T-helper 17 cell (primary cell): ENCODE measurements around the gene WT1. TPM values are rescaled to one million over a fixed set of nuclear protein-coding genes. Genes with fewer than 3 reads are reported as not detected.

ENCODE experiments used
- ATAC-seq: fragments of 150-1000 bp; cut with Tn5 transposase; 2 replicates; pipeline ENCODE4 v1.10.0; 2021; ENCODE audit warnings: mild to moderate bottlenecking, moderate library complexity
- DNase-seq, 3 donors: peaks; one replicate each; pipeline versions ENCODE4 v3.0.0 to v3.0.0-alpha.2; 2020 to 2021
- H3K9me3 ChIP-seq: one replicate; pipeline ENCODE4 v1.7.0; 2013; ENCODE audit warnings: low read length, mild to moderate bottlenecking; ENCODE audit not compliant: control insufficient read depth, poor library complexity, severe bottlenecking
- H3K27ac Mint-ChIP-seq: one replicate; pipeline ENCODE4 v1.8.0; 2022; ENCODE audit warnings: mild to moderate bottlenecking, moderate library complexity, mixed read lengths
- H3K27me3 Mint-ChIP-seq: one replicate; pipeline ENCODE4 v1.8.0; 2022; ENCODE audit warnings: mixed read lengths
- H3K36me3 Mint-ChIP-seq: one replicate; pipeline ENCODE4 v1.8.0; 2022; ENCODE audit warnings: low read depth, mixed read lengths
- H3K4me1 Mint-ChIP-seq: one replicate; pipeline ENCODE4 v1.8.0; 2022; ENCODE audit warnings: mild to moderate bottlenecking, mixed read lengths
- H3K4me3 Mint-ChIP-seq: one replicate; pipeline ENCODE4 v1.8.0; 2022; ENCODE audit warnings: mild to moderate bottlenecking, moderate library complexity, mixed read lengths
- total RNA-seq, 4 donors: library from RNA in 2 of 4; stranded (reverse) in 2 of 4; gene quantifications; one replicate each; pipeline ENCODE4 v1.2.3 and lab custom pipeline; 2022 to 2026

WT1 gene
- total RNA-seq, 2 donors from 2014 or later, result not detected

DNA sequence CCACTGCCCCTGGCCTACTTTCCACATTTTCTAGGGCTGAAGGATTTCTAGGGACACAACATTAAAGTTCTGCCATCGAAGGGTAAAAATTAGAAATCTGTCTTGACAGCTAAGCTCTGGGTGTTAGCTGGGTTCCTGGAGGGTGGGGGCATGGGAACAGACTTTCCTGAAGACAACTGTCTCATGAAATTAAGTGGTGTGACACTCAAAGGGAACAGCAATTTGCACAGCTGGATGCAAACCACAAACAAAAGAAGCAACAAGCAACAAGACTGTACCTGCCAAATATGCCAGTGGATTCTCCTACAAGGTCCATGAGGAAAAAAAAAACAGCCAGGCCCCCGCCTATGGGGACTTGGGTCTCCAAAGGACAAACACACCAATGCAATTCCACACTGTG is 32.5 kb downstream of the WT1 start:
- H3K27me3 Mint-ChIP-seq, result peaks cover 56% of the 10 kb centered on the region
- H3K4me3 Mint-ChIP-seq, result no peak overlapping the region
- no peak for DNase-seq
- no peaks in the 10 kb centered on the region for H3K9me3 ChIP-seq
- peaks cover 2% of the 10 kb centered on the region for H3K36me3 Mint-ChIP-seq
- no peak overlapping the region for H3K27ac Mint-ChIP-seq
- H3K4me1 Mint-ChIP-seq, result no peaks in the 10 kb centered on the region
- no peak for ATAC-seq

DNA sequence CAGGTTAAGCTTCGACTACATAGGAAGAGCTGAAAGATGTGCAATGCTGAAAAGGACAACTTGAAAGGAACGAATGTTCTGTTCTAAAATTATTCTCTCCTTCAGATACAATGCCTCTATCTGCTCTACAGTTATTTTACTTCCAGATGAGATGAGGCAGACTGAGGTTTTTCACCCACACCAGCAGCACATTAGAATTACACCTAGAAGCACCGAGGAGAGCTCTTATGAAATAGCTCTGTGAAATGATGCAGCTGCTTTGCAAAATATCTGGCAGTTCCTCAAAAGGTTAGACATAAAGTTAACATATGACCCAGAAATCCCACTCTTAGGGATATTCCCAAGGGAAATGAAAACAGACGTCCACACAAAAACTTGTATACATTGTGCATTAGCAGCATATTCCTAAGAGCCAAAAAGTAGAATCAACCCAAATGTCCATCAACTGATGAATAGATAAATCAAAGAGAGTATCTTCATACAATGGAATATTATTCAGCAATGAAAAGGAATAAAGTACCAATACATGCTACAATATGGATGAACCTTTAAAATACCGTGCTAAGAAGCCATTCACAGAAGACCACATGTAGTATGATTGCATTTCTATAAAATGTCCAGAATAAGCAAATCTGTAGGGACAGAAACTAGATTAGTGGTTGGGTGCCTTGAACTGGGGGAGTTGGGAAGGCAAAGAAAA is 34.5 kb downstream of the WT1 start:
- ATAC-seq, result no peak
- Mint-ChIP-seq H3K4me3 (no peak overlapping the region), H3K36me3 (peaks cover under 1% of the 10 kb centered on the region), H3K27ac (no peak overlapping the region), H3K4me1 (no peaks in the 10 kb centered on the region), H3K27me3 (peaks cover 54% of the 10 kb centered on the region)
- no peaks in the 10 kb centered on the region for H3K9me3 ChIP-seq
- no peak for DNase-seq

DNA sequence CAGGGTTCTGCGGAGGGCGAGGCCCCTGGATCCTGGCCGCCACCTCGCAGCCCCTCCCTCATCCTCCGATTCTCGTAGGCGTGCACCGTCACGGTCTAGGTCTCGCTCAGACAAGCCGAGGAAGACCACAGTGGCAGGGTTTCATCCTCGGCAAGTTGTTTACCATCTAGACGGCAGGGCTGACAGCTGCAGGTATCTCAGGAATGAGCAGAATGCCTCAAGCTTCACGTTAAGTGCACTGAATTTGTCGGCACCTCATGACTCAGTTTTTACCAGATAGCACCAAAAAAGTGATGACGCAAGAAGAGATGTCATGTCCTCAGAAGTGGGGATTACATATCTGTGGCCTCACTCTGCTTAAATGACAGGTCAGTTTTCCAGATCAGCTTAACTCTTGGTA is 35.1 kb downstream of the WT1 start:
- DNase-seq, result no peak
- H3K4me3 Mint-ChIP-seq, result no peak overlapping the region
- ATAC-seq, result no peak
- H3K9me3 ChIP-seq, result no peaks in the 10 kb centered on the region
- H3K27ac Mint-ChIP-seq, result no peak overlapping the region
- peaks cover 56% of the 10 kb centered on the region for H3K27me3 Mint-ChIP-seq
- no peaks in the 10 kb centered on the region for H3K4me1 Mint-ChIP-seq
- H3K36me3 Mint-ChIP-seq, result peaks cover 2% of the 10 kb centered on the region

DNA sequence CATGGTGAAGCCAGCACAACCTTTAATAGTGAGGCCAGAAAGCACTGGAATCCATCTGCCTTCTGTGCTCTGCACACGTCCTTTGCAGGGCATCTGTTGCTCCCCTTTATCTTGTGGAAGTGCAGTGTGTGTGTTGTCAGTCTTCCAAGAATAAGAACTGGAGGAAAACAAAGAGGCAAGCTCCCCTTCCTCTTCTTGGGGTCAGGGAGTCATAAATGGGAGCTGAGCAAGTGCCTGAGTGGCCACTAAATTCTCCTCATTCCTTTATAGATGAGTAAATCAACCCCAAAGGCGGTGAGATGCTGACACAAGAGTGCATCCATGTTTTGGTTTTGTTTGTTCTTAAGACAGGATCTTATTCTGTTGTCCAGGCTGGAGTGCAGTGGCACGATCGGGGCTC is 38.3 kb downstream of the WT1 start:
- H3K36me3 Mint-ChIP-seq, result peaks cover 2% of the 10 kb centered on the region
- no peak overlapping the region for H3K4me3 Mint-ChIP-seq
- no peaks in the 10 kb centered on the region for H3K9me3 ChIP-seq
- no peak for ATAC-seq
- H3K27me3 Mint-ChIP-seq, result peaks cover 44% of the 10 kb centered on the region
- H3K27ac Mint-ChIP-seq, result no peak overlapping the region
- no peak for DNase-seq
- H3K4me1 Mint-ChIP-seq, result no peaks in the 10 kb centered on the region

DNA sequence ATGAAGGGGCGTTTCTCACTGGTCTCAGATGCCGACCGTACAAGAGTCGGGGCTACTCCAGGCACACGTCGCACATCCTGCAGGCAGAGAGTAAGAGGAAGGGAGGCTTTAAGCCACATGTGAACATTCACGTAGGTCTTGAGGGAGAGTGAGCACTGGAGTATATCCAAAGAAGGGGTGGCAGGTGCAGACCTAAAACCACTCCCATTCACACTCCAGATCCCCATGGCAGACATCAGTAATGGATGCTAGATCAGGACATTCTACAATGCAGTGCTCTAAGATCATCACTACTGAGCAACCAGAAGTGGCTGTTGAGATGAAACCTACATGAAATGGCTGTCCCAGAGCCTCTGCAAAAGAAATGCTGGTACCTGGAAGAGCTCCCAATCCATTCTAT is 39.0 kb downstream of the WT1 start:
- no peaks in the 10 kb centered on the region for H3K9me3 ChIP-seq
- Mint-ChIP-seq H3K27me3 (peaks cover 42% of the 10 kb centered on the region), H3K36me3 (peaks cover 2% of the 10 kb centered on the region), H3K27ac (no peak overlapping the region), H3K4me3 (no peak overlapping the region), H3K4me1 (no peaks in the 10 kb centered on the region)
- ATAC-seq, result no peak
- DNase-seq, result no peak

DNA sequence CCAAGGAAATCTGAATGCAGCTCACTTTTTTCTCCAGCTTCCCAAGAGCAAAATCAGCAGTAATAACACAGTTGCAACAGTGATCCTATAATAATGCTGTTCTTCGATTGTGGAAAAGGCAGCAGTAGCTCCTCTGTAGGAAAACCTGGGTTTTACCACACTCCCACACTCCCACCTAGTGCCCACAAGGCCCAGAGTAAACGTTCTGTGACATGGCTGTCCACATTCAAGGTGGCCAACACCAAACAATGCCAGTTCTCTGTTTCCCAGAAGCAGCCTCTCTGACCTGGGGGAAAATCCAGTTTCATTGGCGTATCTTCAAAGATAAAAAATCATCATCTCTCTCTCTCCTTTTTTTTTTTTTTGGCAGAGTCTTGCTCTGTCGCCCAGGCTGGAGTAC is 40.2 kb downstream of the WT1 start:
- no peak for DNase-seq
- Mint-ChIP-seq H3K27me3 (peaks cover 40% of the 10 kb centered on the region), H3K4me1 (no peaks in the 10 kb centered on the region), H3K27ac (no peak overlapping the region), H3K4me3 (no peak overlapping the region), H3K36me3 (peaks cover 2% of the 10 kb centered on the region)
- no peaks in the 10 kb centered on the region for H3K9me3 ChIP-seq
- ATAC-seq, result no peak

DNA sequence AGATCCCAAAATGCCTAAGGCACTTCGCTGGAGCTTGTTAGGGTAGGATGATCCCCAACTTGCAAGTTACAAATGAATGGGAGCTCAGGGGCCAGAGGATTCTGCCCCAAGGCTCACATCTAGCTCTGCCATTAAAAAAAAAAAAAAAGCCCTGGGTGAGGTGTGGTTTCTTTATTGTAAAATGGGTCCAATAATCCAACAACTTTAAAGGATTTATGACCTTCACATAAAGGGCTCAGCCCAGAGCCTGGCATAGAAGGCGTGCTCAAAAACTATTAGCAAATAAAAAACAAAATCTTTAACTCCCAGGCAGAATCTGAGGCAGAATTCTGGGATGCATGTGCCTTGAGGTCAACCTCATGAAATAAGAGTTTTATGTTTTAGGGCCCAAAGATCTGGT is 42.5 kb downstream of the WT1 start:
- ATAC-seq, result no peak
- H3K9me3 ChIP-seq, result no peaks in the 10 kb centered on the region
- Mint-ChIP-seq H3K4me3 (no peak overlapping the region), H3K27ac (no peak overlapping the region), H3K27me3 (peaks cover 26% of the 10 kb centered on the region), H3K4me1 (no peaks in the 10 kb centered on the region), H3K36me3 (peaks cover 2% of the 10 kb centered on the region)
- no peak for DNase-seq

DNA sequence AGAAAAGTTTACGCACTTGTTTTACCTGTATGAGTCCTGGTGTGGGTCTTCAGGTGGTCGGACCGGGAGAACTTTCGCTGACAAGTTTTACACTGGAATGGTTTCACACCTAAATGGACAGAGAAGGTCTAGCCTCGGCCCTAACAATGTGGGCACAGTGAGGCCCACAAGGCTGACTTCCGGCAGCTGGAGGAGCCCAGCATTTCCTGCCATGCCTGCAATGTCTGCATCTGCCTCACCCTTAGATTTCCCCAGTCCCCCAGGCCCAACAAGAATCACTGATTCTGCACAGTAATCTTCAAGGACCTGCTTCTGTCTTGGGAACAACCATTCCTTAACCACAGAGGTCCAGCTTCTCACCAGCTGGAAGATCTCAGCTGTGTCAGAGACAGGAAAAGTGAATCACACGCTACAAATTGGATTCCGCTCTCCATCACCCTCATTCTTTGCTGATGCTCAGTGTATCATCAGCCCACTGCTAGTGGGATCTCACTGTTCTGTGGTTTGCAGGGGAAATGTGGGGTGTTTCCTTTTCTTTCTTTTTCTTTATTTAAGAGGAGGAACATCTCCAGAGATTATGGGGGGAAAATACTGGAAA is 43.3 kb downstream of the WT1 start:
- no peak overlapping the region for H3K4me3 Mint-ChIP-seq
- H3K4me1 Mint-ChIP-seq, result no peaks in the 10 kb centered on the region
- no peaks in the 10 kb centered on the region for H3K9me3 ChIP-seq
- H3K27ac Mint-ChIP-seq, result no peak overlapping the region
- no peak for DNase-seq
- peaks cover 2% of the 10 kb centered on the region for H3K36me3 Mint-ChIP-seq
- ATAC-seq, result no peak
- peaks cover 31% of the 10 kb centered on the region for H3K27me3 Mint-ChIP-seq

DNA sequence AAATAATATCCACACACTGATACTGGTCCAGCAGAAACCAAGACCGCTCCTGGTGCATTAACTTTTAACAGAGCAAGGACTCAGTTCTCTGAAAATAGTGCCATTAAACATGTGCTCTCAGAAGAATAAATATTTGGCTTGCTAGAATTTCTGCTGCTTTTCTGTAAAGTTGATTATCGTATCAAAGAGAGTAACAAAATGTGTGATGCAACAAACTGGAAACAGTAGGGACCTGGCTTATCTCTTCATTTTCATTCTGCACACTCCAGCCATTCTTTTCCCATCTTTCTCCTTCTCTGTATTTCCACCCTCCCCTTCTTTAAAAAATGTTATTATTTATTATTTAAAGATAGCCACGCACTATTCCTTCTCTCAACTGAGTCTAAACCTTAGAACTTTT is 43.9 kb downstream of the WT1 start:
- no peaks in the 10 kb centered on the region for H3K9me3 ChIP-seq
- Mint-ChIP-seq H3K36me3 (peaks cover 2% of the 10 kb centered on the region), H3K27me3 (peaks cover 33% of the 10 kb centered on the region), H3K4me1 (no peaks in the 10 kb centered on the region), H3K4me3 (no peak overlapping the region), H3K27ac (no peak overlapping the region)
- ATAC-seq, result no peak
- DNase-seq, result no peak

DNA sequence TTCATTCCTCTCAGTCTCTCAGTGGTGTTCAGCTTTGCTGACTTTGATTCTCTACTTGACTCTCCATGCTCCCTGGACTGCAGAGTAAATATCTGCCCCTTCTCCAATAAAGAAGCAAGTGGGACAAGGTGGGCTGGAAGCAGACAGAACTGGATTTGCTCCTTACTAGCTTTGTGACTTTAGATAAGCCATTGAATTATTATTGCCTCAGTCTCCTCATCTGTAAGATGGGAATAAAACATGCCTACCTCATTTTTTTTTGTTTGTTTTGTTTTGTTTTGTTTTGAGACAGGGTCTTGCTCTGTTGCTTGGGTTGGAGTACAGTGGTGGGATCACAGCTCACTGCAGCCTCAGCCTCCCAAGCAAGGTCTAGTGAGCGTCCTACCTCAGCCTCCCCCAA is 44.6 kb downstream of the WT1 start:
- no peak for ATAC-seq
- H3K27ac Mint-ChIP-seq, result no peak overlapping the region
- H3K4me1 Mint-ChIP-seq, result peaks cover 3% of the 10 kb centered on the region
- H3K9me3 ChIP-seq, result no peaks in the 10 kb centered on the region
- H3K4me3 Mint-ChIP-seq, result no peak overlapping the region
- H3K27me3 Mint-ChIP-seq, result peaks cover 33% of the 10 kb centered on the region
- no peak for DNase-seq
- H3K36me3 Mint-ChIP-seq, result peaks cover under 1% of the 10 kb centered on the region

DNA sequence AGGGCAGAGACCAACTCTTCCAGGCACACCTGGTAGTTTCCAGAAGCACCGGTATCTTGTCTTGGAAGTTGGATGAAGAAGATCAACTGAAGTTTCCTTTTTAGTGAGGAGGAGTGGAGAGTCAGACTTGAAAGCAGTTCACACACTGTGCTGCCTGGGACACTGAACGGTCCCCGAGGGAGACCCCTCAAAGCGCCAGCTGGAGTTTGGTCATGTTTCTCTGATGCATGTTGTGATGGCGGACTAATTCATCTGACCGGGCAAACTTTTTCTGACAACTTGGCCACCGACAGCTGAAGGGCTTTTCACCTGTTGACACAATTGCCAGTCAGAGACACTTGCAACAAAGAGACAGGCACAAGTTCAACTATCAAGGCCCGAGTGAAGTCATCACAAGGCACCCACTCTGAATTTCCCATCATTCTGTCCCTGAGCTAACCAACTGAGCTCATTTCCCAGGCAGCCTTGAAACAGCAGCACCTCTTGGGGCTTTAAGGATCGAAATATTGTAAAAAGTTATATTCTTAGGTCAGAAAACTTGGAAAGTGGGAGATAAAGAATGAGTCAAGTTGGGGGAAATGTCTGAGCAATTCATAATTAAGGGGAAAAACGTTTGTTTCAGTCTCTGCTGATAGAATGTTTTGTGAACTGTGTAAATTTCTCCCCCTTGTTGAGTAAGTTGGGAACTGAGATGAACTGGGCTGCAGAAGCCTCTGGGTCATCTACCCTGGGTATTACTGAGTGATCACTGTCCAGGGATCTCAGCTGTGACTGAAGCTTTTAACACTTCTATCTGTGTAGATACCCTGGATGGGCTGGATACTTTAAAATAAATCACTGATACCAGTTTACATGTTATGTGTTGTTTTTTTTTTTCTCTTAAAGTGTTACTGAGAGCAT is 46.2 kb downstream of the WT1 start:
- no peak overlapping the region for H3K27ac Mint-ChIP-seq
- no peak overlapping the region for H3K4me3 Mint-ChIP-seq
- H3K4me1 Mint-ChIP-seq, result peaks cover 3% of the 10 kb centered on the region
- H3K27me3 Mint-ChIP-seq, result peaks cover 35% of the 10 kb centered on the region
- no peaks in the 10 kb centered on the region for H3K36me3 Mint-ChIP-seq
- H3K9me3 ChIP-seq, result no peaks in the 10 kb centered on the region
- DNase-seq, result no peak
- ATAC-seq, result no peak

DNA sequence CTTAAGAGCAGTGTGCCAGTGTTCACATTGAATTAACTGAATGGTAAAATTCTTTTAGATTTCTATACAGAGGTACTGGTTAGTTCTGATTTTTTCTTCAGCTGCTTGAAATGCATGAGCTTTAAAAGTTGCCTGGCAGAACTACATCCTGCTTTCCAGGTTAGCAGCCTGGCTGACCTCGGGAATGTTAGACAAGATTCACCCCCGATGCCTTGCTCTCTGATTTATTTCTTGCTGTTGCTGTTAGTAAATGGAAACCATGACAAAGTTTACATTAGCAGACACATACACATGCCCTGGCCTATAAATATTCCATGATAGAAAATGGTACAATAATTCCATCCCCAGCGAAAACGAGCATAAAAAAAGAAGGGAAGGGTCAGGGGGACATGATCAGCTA is 47.0 kb downstream of the WT1 start:
- Mint-ChIP-seq H3K27me3 (peaks cover 39% of the 10 kb centered on the region), H3K27ac (no peak overlapping the region), H3K36me3 (peaks cover 1% of the 10 kb centered on the region), H3K4me3 (no peak overlapping the region), H3K4me1 (peaks cover 3% of the 10 kb centered on the region)
- no peaks in the 10 kb centered on the region for H3K9me3 ChIP-seq
- ATAC-seq (no peak), DNase-seq (no peak)

DNA sequence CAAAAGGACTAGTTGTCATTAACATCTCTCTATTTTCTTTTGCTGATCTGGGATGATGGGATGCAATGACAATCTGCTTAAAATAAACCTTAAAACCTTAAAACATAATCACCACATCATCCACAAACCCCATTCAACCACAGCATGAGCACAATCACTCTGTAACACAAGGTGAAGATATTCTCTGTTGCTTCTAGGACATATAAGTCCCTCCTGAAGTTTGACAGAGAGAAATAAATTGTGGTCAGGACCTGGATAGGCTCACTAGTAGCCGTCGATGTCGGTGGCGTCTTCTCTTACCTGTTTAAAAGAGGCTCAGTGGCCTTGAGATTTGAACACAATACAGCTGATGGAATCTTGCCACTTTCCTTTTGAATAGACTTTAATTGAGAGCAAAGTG is 47.9 kb downstream of the WT1 start:
- Mint-ChIP-seq H3K27ac (no peak overlapping the region), H3K36me3 (peaks cover 2% of the 10 kb centered on the region), H3K4me3 (no peak overlapping the region), H3K4me1 (peaks cover 3% of the 10 kb centered on the region), H3K27me3 (peaks cover 48% of the 10 kb centered on the region)
- ATAC-seq (no peak), DNase-seq (no peak)
- H3K9me3 ChIP-seq, result no peaks in the 10 kb centered on the region
